ENCODE results near the gene CD300E. TPM values are rescaled to one million over a fixed set of nuclear protein-coding genes. Genes with fewer than 3 reads are reported as not detected.
"Not testable (repeated sequence)": the region's sequence is repeated elsewhere in the genome, so short reads cannot be mapped to it uniquely, and the experiment has no call there.

CD300E gene
- total RNA-seq, 2 donors from 2014 or later: 0.39 TPM; not detected in 1

DNA sequence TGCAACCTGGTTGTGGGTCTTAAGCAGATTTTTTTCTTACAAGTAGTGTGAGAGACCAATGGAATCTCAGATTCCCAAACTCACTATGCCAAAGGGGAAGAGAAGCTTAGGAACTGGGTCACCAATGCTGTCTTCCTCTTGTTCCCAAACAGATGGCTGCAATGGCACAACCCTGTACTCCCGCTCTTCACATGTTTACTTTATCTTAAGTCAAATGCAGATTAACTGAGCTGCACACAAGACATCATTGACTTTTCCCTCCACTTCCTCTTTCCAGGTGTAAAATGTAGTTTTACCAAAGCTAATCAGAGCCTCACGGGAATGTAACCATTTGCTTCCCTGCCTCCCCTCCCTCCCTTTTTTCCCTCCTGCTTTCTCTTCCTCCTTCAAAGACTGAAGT is 14.4 kb upstream of the CD300E start:
- intact Hi-C loops (cut with DNase I, micrococcal nuclease): no loop called here
- ATAC-seq: no peak

DNA sequence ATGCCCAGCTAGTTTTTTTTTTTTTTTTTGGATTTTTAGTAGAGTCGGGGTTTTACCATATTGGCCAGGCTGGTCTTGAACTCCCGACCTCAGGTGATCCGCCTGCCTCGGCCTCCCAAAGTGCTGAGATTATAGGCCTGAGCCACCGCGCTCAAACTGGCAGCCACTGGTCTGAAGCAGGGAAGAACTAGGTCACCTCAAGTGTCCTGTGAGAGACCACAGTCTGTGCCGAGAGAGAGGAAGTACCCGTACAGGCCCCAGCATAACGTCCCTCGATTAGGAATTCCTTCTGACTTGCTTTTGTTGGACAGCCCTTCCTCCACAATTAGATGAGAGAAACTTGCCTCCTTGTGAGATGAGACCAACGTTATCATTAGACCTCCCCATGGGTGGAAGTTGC is 13.7 kb upstream of the CD300E start:
- no peak for DNase-seq
- no peak for ATAC-seq
- intact Hi-C loops (cut with DNase I, micrococcal nuclease): no loop called here

More for the DNA sequence above, 14.4 kb upstream of the CD300E start:
- DNase-seq: no peak

DNA sequence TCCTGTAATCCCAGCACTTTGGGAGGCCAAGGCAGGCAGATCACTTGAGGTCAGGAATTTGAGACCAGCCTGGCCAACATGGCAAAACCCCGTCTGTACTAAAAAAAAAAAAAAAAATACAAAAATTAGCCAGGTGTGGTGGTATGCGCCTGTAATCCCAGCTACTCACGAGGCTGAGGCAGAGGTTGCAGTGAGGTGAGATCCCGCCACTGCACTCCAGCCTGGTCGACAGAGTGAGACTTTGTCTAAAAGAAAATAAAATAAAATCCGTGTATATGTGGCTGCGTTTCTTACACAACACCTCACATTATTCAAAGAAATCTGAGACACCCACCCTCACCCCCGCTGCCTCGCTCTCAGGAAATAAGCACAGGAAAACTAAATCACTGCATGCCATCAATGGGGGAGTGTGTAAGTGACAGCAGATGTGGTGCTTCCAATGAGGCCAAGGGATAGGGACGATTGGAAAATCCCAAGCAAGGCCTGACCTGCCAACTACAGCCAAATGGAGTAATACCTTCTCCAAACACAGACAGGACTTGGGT is 13.1 kb upstream of the CD300E start:
- intact Hi-C loops (cut with DNase I, micrococcal nuclease); DNase-seq; ATAC-seq: not testable (repeated sequence)

DNA sequence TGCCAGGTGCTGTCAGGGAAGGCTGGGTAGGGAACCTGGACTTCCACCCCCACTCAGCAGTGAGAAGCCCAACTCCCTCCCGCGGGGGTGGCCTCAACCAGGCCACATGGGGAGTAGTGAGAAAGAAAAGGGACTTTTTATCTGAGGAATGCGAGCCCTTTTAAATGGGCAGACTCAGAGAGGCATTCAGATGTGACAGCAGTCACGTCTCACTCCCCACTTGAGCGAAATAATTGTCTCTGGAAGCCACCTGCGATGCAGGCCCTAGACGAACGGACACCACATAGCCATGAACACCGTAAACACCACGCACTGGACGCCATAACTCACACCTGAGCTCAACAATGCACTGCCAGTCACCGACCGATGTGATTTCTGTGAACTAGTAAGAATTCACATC is 11.9 kb upstream of the CD300E start:
- DNase-seq (no peak), ATAC-seq (no peak)
- intact Hi-C loops (cut with DNase I, micrococcal nuclease): no loop called here

DNA sequence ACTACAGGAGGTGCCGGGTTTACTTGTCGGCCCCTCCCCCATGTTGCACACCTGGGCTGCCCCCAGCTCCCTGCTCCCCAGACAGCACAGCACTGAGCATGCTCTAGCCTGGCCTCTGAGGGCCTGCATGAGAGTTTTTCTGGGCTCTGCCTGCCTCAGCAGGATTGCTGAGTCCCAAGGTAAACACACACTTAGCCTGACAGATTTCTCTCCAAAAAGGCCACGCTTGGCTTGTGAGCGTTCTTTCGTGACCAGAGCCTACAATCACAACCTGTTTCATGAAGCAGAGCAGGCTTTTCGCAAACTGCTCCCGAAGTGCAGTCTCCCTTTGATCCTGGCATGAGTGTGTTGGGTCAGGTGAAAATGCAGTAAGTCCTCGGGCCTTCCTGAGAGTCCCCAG is 9.8 kb upstream of the CD300E start:
- no peak for DNase-seq
- ATAC-seq: no peak
- intact Hi-C loops (cut with DNase I, micrococcal nuclease): no loop called here

DNA sequence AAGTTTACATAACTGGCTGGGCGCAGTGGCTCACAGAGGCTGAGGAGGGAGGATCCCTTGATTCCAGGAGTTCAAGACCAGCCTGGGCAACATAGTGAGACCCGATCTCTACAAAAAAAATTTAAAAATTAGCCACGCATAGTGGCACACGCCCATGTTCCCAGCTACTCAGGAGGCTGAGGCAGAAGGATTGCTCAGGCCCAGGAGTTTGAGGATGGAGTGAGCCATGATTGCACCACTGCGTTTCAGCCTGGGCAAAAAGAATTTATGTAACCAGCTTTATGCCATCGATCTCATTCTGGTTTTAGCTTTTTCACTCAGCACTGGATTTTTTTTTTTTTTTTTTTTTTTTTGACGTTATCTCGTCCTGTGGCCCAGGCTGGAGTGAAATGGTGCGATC is 9.1 kb upstream of the CD300E start:
- DNase-seq: no peak
- no peak for ATAC-seq
- intact Hi-C loops (cut with DNase I, micrococcal nuclease): no loop called here

DNA sequence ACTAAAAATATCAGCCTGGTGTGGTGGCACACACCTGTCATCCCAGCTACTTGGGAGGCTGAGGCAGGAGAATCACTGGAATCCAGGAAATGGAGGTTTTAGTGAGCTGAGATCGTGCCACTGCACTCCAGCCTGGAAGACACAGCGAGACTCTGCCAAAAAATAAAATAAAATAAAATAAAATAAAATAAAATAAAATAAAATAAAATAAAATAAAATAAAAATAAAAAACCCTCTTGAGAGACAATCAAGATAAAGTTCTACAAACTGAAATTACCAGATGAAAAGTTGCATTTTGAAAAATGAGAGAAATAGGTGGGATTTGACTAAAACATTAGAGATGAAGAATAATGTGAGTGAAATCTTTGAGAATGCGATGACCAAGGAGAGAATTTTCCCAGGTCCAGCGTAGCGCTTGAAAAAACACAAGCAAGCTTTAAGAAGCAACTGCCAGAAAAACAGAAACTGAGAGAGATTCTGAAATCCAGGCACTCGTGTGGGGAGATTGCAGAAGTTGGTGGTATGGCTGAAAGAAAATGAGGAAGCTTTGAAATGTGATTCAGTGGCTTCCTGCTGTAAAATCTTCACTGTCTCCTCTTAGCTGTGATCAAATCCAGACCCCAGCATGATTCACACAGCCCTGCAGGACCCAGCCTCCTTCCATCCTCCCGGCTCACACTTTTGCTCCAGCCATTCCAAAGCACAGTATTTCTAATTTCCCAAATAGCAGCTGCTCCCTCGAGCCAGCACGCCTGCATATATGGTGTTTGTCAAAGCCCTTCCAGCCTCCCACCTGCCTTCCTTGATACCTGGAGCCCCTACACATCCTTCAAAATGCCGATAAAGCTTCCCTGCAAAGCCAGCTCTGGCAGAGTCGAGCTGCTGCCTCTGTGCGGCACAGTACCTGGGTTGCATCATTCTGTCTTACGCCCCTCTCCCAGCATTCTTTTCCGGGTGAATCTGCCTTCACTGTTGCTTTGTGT is 8.2 kb upstream of the CD300E start:
- ATAC-seq (no peak), DNase-seq (no peak)
- intact Hi-C loops (cut with DNase I, micrococcal nuclease): no loop called here

DNA sequence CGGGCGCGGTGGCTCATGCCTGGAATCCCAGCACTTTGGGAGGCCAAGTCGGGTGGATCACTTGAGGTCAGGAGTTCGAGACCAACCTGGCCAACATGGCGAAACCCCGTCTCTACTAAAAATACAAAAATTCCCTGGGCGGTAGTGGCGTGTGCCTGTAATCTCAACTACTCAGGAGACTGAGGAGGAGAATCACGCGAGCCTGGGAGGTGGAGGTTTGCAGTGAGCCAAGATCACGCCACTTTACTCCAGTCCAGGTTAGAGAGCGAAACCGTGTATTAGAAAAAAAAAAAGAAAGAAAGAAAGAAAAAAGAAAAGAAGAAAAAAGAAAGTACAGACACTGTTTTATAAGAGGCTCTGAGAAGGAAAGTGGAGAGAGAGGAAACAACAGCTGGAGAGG is 6.7 kb upstream of the CD300E start:
- ATAC-seq; intact Hi-C loops (cut with DNase I, micrococcal nuclease); DNase-seq: not testable (repeated sequence)

DNA sequence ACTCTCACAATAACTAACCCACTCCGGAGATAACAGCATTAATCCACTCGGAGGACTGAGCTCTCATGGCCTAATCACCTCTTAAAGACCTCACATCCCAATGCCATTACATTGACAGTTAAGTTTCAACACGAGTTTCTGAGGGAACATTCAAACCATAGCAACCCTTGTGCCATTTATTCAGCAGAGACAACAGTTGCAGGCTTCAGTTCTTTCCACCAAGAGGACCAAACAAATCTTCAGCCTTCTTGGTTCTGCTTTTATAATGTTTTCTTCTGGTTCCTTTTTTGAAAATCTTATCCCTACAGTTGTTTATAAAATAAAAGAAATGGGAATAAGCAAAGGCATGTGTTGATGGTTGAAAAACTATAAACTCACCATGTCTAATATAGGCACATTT is 2.1 kb upstream of the CD300E start:
- DNase-seq: no peak
- no peak for ATAC-seq
- intact Hi-C loops (cut with DNase I, micrococcal nuclease): no loop called here

DNA sequence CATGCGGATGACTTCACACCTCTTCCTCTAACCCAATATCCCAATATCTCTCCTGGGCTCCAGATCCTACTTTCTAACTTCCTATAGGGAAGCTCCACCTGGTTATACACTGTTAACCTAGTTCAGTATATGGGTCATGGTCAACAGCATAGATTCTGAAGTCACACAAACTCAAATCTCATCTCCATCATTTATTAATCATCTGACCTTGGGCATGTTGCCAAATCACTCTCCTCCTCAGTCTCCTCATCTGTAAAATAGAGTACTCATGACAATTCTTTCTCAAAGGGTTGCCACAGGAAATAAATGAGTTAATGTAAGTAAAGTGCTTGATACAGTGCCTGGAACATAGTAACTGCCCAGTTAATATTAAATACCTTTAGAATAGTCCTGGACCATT is 593 bp upstream of the CD300E start:
- DNase-seq (no peak), ATAC-seq (no peak)
- intact Hi-C loops (cut with DNase I, micrococcal nuclease): no loop called here

DNA sequence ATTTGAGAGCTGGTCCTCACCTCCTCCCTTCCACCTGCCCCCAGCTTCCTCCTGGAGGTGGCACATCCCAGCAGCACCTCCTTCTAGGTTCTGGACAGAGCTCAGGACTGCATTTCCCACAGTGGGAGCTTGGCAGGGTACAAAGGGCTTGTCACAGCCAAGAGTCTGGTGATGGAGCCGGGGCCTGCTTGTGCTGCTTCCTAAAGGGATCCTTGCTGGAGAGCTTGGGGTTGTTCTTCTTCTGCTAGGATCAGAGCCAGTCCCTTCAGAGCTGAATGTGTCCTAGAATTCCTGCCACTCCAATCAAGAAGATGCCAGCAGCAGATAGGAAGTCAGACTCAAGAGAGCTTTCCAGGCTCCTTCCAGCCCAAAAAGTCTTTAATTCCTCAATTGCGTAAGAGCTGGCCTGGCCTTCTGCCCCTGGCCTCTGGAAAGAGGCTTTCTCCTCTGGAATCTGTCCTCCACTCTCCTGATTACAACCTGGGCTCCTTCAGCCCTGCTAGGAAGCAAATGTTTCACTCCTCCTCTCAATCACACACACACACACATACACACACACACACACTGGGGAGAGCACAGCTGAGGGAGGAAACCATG is 4.4 kb downstream of the CD300E start:
- intact Hi-C loops (cut with DNase I, micrococcal nuclease): no loop called here
- DNase-seq (no peak), ATAC-seq (no peak)

DNA sequence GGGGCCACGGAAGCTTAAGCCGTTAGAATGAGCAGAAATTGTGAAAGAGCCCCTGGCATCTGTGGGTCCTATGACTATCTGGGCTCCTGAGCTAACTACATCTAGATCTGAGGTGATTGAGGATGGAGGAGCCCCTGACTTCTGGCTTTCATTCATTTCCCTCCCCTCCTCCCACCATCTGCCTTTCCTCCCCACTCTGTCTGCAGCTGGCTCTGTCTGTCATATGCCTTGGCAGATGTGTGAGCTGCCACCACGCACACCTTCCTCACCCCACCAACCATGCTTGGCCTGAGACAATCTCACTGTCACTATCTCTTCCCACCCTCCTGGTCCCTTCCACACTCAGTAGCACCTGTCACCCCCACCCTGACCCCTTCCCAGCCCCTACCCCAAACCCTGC is 5.1 kb downstream of the CD300E start:
- ATAC-seq (no peak), DNase-seq (no peak)
- intact Hi-C loops (cut with DNase I, micrococcal nuclease): no loop called here

DNA sequence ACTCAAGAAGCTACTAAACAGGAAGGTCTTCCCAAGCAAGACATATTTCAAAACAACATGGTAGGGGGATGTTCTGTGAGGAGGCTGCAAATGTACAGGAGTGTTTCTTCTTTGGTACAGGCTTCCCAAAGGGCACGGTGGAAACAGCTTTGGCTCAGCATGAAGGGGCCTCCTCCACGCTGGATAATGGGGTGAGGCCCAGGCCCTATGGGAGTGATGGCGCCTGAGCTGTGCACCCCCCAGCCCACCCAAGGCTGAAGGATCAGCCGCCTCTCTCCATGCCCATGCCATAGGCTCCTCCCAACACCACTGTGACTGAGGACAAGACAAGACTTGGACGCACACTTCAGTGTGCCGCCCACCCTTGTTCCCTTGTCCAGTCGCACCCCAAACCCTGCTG is 6.8 kb downstream of the CD300E start:
- no peak for DNase-seq
- intact Hi-C loops (cut with DNase I, micrococcal nuclease): no loop called here
- no peak for ATAC-seq

DNA sequence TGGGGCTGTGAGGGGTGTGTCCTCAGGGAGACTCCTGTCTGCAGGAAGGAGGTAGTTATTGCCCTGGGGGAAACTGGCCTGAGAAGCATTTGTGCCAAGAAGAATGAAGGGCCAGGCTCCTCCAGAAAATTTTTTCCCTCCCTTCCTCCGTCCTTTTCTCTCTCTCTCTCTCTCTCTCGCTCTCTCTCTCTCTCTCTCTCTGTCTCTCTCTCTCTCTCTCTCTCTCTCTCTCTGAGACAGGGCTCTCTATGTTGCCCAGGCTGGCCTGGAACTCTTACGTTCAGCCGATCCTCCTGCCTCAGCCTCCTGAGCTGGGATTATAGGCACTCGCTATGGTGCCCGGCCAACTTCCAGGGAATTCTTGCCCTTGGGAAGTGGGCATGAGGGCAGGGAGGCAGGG is 11.5 kb downstream of the CD300E start:
- DNase-seq (no peak), ATAC-seq (no peak)
- intact Hi-C loops (cut with DNase I, micrococcal nuclease): no loop called here

DNA sequence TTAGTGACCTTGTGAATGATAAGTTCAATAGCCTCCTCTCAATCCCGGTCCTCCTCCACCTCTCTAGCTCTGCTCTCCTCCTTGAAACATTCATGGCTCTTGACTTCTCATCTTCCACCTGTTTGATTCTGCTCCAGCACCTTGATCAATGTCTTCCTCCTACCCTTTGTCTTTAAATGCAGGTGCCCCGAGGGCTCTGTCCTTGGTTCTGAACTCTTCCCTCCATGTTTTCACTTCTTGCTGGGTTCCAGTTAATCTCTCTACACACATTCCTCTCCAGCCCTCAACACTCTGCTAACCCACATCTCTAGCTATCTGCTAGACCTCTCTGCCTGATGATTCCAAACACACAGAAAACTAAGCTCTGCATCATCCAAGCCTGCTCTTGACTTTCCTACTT is 13.4 kb downstream of the CD300E start:
- ATAC-seq (no peak), DNase-seq (no peak)
- intact Hi-C loops (cut with DNase I, micrococcal nuclease): no loop called here

DNA sequence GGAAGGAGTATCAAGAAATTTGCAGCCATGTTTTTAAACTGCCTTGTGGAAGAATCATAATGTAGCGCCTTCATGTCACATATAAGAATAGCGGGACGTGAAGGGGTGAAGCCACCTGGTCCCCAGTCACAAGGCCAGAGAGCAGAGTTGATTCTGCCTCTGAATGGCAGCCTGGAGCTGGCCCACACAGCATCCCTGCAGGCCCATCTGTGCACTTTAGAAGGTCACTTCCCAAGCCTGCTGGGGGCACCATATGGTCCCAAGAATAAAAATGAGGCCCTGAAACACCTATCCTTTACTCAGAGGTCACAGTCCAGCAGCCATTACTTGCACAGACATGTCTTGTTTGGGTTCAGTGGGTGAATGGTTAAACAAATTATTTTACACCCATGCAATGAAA is 15.0 kb downstream of the CD300E start:
- intact Hi-C loops (cut with DNase I, micrococcal nuclease): no loop called here
- DNase-seq (no peak), ATAC-seq (no peak)

DNA sequence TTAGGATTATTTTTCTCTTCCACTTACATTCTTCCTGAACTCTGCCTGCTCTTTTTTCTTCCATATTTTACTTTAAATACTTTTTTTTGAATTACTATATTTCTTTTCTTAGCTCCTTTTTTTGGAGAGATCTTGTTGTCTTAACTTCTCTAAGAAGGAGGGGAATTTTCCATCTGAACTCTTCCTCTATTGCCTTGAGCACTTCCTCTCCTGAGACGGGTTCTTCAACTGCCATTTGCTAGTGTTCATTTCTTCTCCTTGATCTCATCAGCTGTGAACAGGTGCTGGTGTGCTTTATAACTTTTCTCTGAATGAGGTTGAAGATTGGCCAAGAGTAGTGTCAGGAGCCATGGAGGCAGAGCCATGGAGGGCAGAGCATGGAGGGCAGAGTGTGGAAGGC is 16.3 kb downstream of the CD300E start:
- ATAC-seq: no peak
- intact Hi-C loops (cut with DNase I, micrococcal nuclease): no loop called here
- no peak for DNase-seq

DNA sequence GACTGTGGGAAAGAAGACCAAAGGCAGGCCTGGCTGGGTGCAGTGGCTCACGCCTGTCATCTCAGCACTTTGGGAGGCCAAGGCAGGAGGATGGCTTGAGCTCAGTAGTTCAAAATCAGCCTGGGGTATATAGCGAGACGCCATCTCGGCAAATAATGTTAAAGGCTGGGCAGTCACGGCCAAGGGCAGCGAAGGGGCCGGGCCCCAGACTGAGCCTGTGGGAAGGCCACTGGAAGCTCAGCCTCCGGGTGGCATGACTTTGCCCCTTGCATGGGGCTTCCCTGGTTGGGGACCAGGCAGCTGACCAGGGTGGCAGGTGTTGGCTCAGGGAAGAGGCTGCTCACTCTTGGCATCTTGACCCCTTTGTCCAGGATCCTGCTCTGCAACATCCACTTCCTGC is 17.5 kb downstream of the CD300E start:
- DNase-seq (no peak), ATAC-seq (no peak)
- intact Hi-C loops (cut with DNase I, micrococcal nuclease): no loop called here

DNA sequence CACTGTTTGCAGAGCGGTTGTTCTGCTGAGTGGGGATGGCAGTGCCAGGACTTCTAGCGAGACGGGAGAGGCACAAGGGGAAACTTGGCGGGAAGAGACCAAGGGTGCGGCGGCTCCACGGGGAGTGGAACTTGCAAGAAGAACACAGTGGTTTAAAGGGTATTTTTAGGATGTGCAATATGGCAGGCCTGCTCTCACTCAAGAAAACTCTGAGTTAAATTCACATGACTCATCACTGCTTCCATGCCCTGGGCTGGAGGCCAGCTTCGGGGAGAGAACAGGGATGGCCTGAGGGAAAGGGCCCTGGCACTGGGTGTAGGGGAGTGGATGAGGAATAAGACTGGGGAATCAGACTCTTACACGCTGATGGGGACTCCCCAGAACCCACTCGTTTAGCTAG is 18.2 kb downstream of the CD300E start:
- intact Hi-C loops (cut with DNase I, micrococcal nuclease): no loop called here
- ATAC-seq (peak; percentile 31), DNase-seq (peak; percentile 23 to 68)

DNA sequence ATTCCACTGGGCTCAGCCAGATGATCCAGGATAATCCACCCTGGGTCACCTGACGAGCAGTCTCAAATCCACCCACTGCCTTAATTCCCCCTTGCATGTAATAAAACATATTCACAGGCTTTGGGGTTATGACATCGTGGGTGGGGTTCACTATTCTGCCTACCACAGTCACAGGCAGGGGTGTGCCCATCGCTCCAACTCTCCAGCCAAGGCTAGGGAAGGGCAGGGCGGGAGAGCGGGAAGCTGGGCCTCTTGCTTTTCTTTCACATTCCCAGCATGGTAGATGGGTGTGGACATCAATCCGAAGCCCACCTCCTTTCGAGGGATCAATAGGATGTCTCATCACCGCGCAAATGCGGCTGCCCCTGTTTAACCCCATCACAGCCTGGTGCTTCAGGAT is 18.8 kb downstream of the CD300E start:
- DNase-seq: no peak
- intact Hi-C loops (cut with DNase I, micrococcal nuclease): no loop called here
- ATAC-seq: no peak
